ENCODE data around the gene EIF2D. TPM values are rescaled to one million over a fixed set of nuclear protein-coding genes. Genes with fewer than 3 reads are reported as not detected.
"Not testable (repeated sequence)": the region's sequence is repeated elsewhere in the genome, so short reads cannot be mapped to it uniquely, and the experiment has no call there.

EIF2D gene
- total RNA-seq, 2 experiments from 2014 or later: 100 to 102 TPM

DNA sequence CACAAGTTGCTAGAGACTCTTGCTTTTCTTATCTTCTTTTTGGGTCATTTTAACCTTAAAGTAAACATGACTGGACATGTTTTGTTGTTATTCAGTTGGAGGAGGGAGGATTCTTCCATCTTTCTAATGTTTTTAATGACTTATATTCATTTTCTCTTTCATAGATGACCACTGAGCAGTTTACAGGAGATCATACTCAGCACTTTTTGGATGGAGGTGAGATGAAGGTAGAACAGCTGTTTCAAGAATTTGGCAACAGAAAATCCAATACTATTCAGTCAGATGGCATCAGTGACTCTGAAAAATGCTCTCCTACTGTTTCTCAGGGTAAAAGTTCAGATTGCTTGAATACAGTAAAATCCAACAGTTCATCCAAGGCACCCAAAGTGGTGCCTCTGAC, 35.0 kb upstream of the EIF2D start:
- ATAC-seq (no peak), DNase-seq (no peak)
- Mint-ChIP-seq H3K27me3 (no peaks in the 10 kb centered on the region), H3K4me3 (no peak overlapping the region), H3K36me3 (ENCODE audit: low read depth) (peaks cover 5% of the 10 kb centered on the region), H3K27ac (no peak overlapping the region), H3K4me1 (ENCODE audit: low read depth) (peaks cover 2% of the 10 kb centered on the region), H3K9me3 (no peaks in the 10 kb centered on the region)
- ChIA-PET CTCF (interaction anchor here (1.4 to 13.6 kb wide), 3 partner anchors 12 to 16 kb away, joined by 4 to 191 read pairs (median 15); partner anchors contain the start of gene DYRK3), POLR2A (interaction anchor here (1.0 kb wide), 1 partner anchor 8 kb away, joined by 3 read pairs; no protein-coding TSS in a partner anchor)
- TF ChIP-seq, protein P1, sequence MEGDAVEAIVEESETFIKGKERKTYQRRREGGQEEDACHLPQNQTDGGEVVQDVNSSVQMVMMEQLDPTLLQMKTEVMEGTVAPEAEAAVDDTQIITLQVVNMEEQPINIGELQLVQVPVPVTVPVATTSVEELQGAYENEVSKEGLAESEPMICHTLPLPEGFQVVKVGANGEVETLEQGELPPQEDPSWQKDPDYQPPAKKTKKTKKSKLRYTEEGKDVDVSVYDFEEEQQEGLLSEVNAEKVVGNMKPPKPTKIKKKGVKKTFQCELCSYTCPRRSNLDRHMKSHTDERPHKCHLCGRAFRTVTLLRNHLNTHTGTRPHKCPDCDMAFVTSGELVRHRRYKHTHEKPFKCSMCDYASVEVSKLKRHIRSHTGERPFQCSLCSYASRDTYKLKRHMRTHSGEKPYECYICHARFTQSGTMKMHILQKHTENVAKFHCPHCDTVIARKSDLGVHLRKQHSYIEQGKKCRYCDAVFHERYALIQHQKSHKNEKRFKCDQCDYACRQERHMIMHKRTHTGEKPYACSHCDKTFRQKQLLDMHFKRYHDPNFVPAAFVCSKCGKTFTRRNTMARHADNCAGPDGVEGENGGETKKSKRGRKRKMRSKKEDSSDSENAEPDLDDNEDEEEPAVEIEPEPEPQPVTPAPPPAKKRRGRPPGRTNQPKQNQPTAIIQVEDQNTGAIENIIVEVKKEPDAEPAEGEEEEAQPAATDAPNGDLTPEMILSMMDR (IDR thresholded peaks at IDR 0.05): no peak
- intact Hi-C loops (cut with micrococcal nuclease): no loop called here

DNA sequence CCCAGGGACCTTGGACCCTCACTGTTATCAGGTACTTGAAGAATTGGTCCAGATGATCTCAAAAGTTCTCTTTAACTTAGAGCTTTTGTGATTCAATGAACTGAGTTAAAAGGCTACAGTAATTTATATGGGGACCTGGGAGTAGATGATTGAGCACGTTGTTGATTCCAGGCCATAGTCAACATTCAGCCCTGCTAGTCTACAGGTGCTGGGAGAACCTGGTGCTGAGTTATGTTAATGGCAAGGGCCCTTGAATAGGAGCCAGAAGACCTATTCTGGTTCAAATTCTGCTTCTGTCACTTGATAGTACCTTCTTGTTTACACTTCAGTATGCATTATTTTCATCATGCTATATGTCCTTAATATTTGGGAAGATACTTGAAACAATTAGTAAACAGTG, 34.2 kb upstream of the EIF2D start:
- Mint-ChIP-seq H3K27ac (no peak overlapping the region), H3K36me3 (ENCODE audit: low read depth) (peaks cover 3% of the 10 kb centered on the region), H3K4me1 (ENCODE audit: low read depth) (peaks cover 2% of the 10 kb centered on the region), H3K9me3 (no peaks in the 10 kb centered on the region), H3K27me3 (no peaks in the 10 kb centered on the region), H3K4me3 (no peak overlapping the region)
- intact Hi-C loops (cut with micrococcal nuclease): no loop called here
- DNase-seq (no peak), ATAC-seq (no peak)
- ChIA-PET POLR2A (no interaction called here), CTCF (interaction anchor here (1.4 to 13.6 kb wide), 3 partner anchors 11 to 17 kb away, joined by 4 to 191 read pairs (median 12); partner anchors contain the start of gene DYRK3)
- TF ChIP-seq, protein P1 (IDR thresholded peaks at IDR 0.05): no peak

DNA sequence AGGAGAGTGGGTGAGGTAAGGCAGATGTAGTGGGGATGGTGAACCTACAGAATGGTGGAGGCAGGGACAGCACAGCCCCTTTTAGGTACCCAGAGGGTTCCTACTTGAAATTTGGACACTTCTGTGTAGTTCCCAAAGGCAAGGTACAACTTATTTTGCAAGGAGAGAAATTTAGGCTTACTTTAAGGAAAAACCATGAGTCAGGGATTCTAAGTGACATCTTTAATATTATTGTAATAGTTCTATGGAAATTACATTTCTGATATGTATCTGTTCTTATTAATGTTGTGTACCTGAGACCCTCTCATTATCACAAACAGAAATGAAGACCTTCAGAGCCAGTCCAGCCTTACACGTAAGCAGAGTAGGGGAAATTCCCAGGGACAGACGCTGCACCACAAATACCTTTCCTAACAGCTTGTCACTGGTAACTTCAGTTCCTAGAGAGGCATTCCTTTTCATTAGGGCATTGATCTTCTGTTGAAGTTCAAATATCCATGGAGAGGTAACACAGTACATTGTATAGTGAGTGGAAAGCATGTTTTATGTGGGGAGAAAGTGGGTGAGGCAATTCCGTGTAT, 30.9 kb upstream of the EIF2D start:
- H3K27ac Mint-ChIP-seq: no peak overlapping the region
- intact Hi-C loops (cut with micrococcal nuclease): no loop called here
- DNase-seq (no peak), ATAC-seq (no peak)
- H3K36me3 Mint-ChIP-seq (ENCODE audit: low read depth): peaks cover 7% of the 10 kb centered on the region
- ChIA-PET CTCF (interaction anchor here (1.0 kb wide), 1 partner anchor 26 kb away, joined by 3 read pairs; no protein-coding TSS in a partner anchor), POLR2A (no interaction called here)
- peaks cover 2% of the 10 kb centered on the region for H3K4me1 Mint-ChIP-seq (ENCODE audit: low read depth)
- no peaks in the 10 kb centered on the region for H3K9me3 Mint-ChIP-seq
- H3K4me3 Mint-ChIP-seq: no peak overlapping the region
- TF ChIP-seq, protein P1 (IDR thresholded peaks at IDR 0.05): no peak
- H3K27me3 Mint-ChIP-seq: peaks cover 2% of the 10 kb centered on the region

DNA sequence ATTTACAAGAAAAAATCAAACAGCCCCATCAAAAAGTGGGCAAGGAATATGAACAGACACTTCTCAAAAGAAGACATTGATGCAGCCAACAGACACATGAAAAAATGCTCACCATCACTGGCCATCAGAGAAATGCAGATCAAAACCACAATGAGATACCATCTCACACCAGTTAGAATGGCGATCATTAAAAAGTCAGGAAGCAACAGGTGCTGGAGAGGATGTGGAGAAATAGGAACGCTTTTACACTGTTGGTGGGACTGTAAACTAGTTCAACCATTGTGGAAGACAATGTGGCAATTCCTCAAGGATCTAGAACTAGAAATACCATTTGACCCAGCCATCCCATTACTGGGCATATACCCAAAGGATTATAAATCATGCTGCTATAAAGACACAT, 29.8 kb upstream of the EIF2D start:
- ATAC-seq; CTCF ChIA-PET; H3K36me3 Mint-ChIP-seq (ENCODE audit: low read depth); H3K27ac Mint-ChIP-seq; H3K4me1 Mint-ChIP-seq (ENCODE audit: low read depth); H3K9me3 Mint-ChIP-seq; H3K4me3 Mint-ChIP-seq; intact Hi-C loops (cut with micrococcal nuclease); H3K27me3 Mint-ChIP-seq; DNase-seq: not testable (repeated sequence)
- POLR2A ChIA-PET: interaction anchor here (1.3 kb wide), 1 partner anchor 22 kb away, joined by 3 read pairs; no protein-coding TSS in a partner anchor

DNA sequence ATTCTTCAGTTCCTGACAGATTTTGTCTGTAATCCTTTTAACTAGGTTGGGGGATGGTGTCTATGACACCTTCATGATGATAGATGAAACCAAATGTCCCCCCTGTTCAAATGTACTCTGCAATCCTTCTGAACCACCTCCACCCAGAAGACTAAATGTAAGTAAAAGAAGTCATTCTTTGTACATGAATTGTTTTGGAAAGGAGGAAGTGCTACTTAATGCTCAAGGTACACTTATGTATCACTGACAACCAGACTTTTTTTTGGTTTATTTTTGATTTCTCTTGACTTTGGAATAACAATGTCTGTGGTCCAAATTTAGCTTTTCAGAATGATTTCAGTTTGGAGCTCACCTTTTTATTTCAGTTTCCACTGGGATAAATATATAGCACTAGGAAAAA, 25.3 kb upstream of the EIF2D start:
- DNase-seq: no peak
- peaks cover 3% of the 10 kb centered on the region for H3K36me3 Mint-ChIP-seq (ENCODE audit: low read depth)
- no peaks in the 10 kb centered on the region for H3K9me3 Mint-ChIP-seq
- no peak overlapping the region for H3K4me3 Mint-ChIP-seq
- peaks cover 21% of the 10 kb centered on the region for H3K27me3 Mint-ChIP-seq
- ChIA-PET POLR2A (interaction anchor here (0.8 to 3.3 kb wide), 5 partner anchors 11 to 167 kb away, joined by 3 to 19 read pairs (median 3); partner anchors contain the start of gene IKBKE), CTCF (interaction anchor here (0.7 to 9.2 kb wide), 6 partner anchors 10 to 288 kb away, joined by 3 to 340 read pairs (median 3); partner anchors contain the start of gene IL20)
- intact Hi-C loops (cut with micrococcal nuclease): no loop called here
- no peak for ATAC-seq
- H3K4me1 Mint-ChIP-seq (ENCODE audit: low read depth): peaks cover 25% of the 10 kb centered on the region
- TF ChIP-seq, protein P1 (IDR thresholded peaks at IDR 0.05): no peak
- no peak overlapping the region for H3K27ac Mint-ChIP-seq
